Colonic mucosa (tissue), 4 donors: ENCODE results near the gene BRSK1. TPM values are rescaled to one million over a fixed set of nuclear protein-coding genes. Genes with fewer than 3 reads are reported as not detected.

Source experiments
- DNase-seq: peaks from one replicate; pipeline ENCODE4 v3.0.0-alpha.2; 2020
- H3K27ac ChIP-seq: fragments of 200-600 bp; one replicate; pipeline ENCODE4 v1.8.0; 2021
- H3K27me3 ChIP-seq: fragments of 200-600 bp; one replicate; pipeline ENCODE4 v1.8.0; 2021
- H3K36me3 ChIP-seq: fragments of 200-600 bp; one replicate; pipeline ENCODE4 v1.8.0; 2021
- H3K4me1 ChIP-seq: fragments of 200-600 bp; one replicate; pipeline ENCODE4 v1.8.0; 2021; ENCODE audit warnings: mild to moderate bottlenecking
- H3K4me3 ChIP-seq: fragments of 200-600 bp; one replicate; pipeline ENCODE4 v1.8.0; 2021
- H3K9ac ChIP-seq, 2 donors: one replicate each; pipeline ENCODE4 v1.7.0; 2013; ENCODE audit warnings: control low read depth in 2 of 2, low read depth in 2 of 2, low read length in 2 of 2
- H3K9me3 ChIP-seq: fragments of 200-600 bp; one replicate; pipeline ENCODE4 v1.8.0; 2021
- intact Hi-C: fragments of 100-400 bp; cut with DNase I; formaldehyde crosslinking; loops from one replicate; pipeline ENCODE4 v1.14.1; 2022
- total RNA-seq, 2 donors: library from RNA; stranded (reverse); fragmentation: NEBNext Ultra II Directional in 1 of 2; extraction: Animal tissue kit (Norgen Biotek cat#: 25700) in 1 of 2; gene quantifications; one replicate each; pipeline ENCODE4 v1.2.1, GENCODE V29; 2021
- TF ChIP-seq, protein P1 (sequence below): fragments of 200-600 bp; IDR thresholded peaks from one replicate; pipeline ENCODE4 v1.8.0; 2022; ENCODE audit warnings: antibody characterized with exemption, mild to moderate bottlenecking
- donor health status: healthy.
- donor health status: DM: no; HTN: no; CAD: no.
- donor health status: DM: no; HTN: no; CAD: no.

The BRSK1 gene
- total RNA-seq, 2 donors from 2014 or later, result 0.59 to 2.3 TPM

DNA sequence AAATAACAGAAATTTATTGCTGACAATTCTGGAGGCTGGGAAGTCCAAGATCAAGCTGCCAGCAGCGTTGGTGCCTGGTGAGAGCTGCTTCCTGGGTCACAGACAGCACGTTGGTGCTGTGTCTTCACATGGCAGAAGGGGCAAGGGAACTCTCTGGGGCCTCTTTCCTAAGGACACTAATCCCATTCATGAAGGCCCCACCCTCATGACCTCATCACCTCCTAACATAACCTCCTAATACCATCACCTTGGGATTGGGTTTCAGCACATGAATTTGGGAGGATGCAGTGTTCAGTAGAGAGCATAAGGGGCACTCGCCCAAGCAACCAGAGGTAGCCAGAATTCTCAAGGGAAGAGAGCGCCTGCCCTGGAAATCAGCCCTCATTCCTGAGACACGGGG, 25.7 kb downstream of the BRSK1 start:
- intact Hi-C loops, result no loop called here

DNA sequence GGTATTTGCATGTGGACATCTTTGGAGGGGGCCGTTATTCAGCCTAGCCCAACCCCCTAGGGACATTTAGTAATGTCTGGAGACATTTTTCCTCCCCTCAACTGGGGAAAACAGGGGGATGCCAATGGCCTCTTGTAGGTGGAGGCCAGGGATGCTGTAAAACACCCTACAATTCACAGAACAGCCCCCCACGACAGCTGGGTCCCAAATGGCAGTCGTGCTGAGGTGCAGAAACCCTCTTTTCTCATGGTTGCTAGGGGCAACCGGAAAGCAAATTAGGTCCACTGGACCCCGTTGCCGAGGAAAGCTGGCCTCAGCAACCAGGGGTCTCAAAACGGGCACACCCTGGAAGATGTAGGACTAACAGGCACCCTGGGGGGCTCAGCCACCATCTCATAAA, 26.7 kb downstream of the BRSK1 start:
- Histone ChIP-seq H3K36me3 (no peaks in the 10 kb centered on the region), H3K27ac (no peak overlapping the region), H3K4me3 (no peak overlapping the region), H3K27me3 (no peaks in the 10 kb centered on the region), H3K9ac (no peak overlapping the region), H3K9me3 (no peaks in the 10 kb centered on the region), H3K4me1 (no peaks in the 10 kb centered on the region)
- intact Hi-C loops, result no loop called here
- TF ChIP-seq, protein P1, sequence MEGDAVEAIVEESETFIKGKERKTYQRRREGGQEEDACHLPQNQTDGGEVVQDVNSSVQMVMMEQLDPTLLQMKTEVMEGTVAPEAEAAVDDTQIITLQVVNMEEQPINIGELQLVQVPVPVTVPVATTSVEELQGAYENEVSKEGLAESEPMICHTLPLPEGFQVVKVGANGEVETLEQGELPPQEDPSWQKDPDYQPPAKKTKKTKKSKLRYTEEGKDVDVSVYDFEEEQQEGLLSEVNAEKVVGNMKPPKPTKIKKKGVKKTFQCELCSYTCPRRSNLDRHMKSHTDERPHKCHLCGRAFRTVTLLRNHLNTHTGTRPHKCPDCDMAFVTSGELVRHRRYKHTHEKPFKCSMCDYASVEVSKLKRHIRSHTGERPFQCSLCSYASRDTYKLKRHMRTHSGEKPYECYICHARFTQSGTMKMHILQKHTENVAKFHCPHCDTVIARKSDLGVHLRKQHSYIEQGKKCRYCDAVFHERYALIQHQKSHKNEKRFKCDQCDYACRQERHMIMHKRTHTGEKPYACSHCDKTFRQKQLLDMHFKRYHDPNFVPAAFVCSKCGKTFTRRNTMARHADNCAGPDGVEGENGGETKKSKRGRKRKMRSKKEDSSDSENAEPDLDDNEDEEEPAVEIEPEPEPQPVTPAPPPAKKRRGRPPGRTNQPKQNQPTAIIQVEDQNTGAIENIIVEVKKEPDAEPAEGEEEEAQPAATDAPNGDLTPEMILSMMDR, result no peak
- no peak for DNase-seq

More for the DNA sequence above, 25.7 kb downstream of the BRSK1 start:
- DNase-seq, result no peak
- TF ChIP-seq, protein P1, result no peak
- no peak overlapping the region for H3K27ac ChIP-seq
- no peaks in the 10 kb centered on the region for H3K36me3 ChIP-seq
- H3K9ac ChIP-seq, result no peak overlapping the region
- H3K4me1 ChIP-seq, result no peaks in the 10 kb centered on the region
- H3K4me3 ChIP-seq, result no peak overlapping the region
- H3K27me3 ChIP-seq, result no peaks in the 10 kb centered on the region
- no peaks in the 10 kb centered on the region for H3K9me3 ChIP-seq

DNA sequence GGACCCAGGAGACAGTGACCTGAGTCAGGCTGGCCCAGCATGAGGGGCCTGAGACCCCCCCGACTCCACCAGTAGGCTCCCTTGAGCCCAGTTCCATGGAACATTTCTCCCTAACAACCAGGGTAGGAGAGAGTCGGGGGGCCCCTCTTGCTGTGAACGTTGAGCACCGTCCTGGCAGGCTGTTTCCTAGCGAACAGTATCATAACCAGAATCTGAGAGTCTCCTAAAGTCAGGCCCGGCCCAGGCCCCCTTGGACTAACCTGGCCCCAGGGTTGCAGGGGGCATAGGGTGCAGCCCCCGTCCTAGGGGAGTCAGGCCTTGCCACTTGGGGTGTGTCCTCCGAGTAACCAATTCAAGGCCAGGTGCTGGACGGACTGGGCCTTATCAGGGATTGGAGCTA, 27.6 kb downstream of the BRSK1 start:
- TF ChIP-seq, protein P1, result no peak
- no peaks in the 10 kb centered on the region for H3K27me3 ChIP-seq
- no peaks in the 10 kb centered on the region for H3K36me3 ChIP-seq
- DNase-seq, result no peak
- intact Hi-C loops, result no loop called here
- no peak overlapping the region for H3K27ac ChIP-seq
- no peaks in the 10 kb centered on the region for H3K4me1 ChIP-seq
- no peak overlapping the region for H3K4me3 ChIP-seq
- H3K9me3 ChIP-seq, result no peaks in the 10 kb centered on the region
- no peak overlapping the region for H3K9ac ChIP-seq

DNA sequence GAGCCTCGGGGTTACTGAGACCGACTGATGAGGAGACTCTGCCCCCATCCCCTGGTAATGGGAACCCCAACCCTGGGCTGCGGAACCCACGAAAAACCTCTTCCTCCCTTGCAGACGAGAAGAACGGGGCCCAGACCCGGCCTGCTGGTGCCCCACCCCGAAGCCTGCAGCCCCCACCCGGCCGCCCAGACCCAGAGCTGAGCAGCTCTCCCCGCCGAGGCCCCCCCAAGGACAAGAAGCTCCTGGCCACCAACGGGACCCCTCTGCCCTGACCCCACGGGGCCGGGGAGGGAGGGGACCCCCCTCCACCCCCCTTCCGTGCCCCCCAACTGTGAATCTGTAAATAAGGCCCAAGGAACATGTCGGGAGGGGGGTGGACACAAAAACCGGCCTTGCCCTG, 28.0 kb downstream of the BRSK1 start:
- no peaks in the 10 kb centered on the region for H3K36me3 ChIP-seq
- DNase-seq, result no peak
- TF ChIP-seq, protein P1, result no peak
- H3K9me3 ChIP-seq, result no peaks in the 10 kb centered on the region
- no peak overlapping the region for H3K27ac ChIP-seq
- H3K9ac ChIP-seq, result no peak overlapping the region
- intact Hi-C loops, result no loop called here
- no peaks in the 10 kb centered on the region for H3K27me3 ChIP-seq
- H3K4me3 ChIP-seq, result no peak overlapping the region
- H3K4me1 ChIP-seq, result no peaks in the 10 kb centered on the region

DNA sequence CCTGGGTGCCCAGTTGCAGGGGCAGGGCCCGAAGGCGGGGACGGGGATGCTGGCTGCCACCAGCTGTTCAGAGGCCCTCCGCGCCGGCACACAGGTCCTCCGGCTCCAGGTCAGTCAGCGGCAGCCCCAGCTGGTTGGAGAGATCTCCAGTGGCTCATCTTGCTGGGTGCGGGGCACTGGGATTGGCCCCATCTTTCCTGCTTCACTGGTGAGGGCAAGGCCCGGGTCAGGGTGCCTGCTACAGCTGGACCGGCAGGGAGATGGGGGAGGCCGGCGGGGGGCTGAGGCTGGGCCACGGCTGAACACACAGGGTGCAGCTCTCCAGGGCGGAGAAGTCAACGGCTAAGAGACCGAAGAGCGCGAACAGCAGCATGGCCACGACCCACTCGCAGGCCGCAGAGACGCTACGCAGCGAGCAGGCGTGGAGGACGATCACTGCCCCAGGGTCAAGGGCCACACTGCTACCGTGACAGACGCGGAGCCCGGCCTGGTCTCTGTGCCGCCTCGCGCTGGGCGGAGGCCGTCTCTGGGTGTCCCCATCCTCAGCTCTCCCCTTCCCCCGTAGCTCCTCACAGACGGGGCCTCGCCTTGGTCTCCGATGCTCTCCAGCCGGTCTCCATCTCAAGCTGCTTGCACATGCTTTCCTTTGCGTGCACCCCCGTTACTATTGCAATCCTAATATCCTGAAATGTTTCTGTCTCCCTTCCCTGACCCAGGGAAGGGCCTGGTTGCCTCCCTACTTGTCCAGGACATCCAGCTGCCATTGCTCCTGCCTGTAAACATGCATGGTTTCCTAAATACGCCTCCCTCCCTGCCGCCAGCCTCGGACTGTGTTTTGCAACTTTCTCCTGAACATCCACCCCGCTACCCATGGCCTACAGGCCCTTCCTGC, 29.1 kb downstream of the BRSK1 start:
- Histone ChIP-seq H3K4me1 (no peaks in the 10 kb centered on the region), H3K27me3 (no peaks in the 10 kb centered on the region), H3K9me3 (no peaks in the 10 kb centered on the region), H3K27ac (no peak overlapping the region), H3K36me3 (no peaks in the 10 kb centered on the region), H3K4me3 (no peak overlapping the region), H3K9ac (no peak overlapping the region)
- no peak for DNase-seq
- TF ChIP-seq, protein P1, result no peak
- intact Hi-C loops, result no loop called here
